H1 (cell line): ENCODE results near the gene RASD2. TPM values are rescaled to one million over a fixed set of nuclear protein-coding genes. Genes with fewer than 3 reads are reported as not detected.

Source experiments
- CTCF ChIA-PET: fragments of 300-600 bp; sonication (Branson Sonifier 250); formaldehyde crosslinking; loops from one replicate; lab custom pipeline; 2021; ENCODE audit not compliant: partially characterized antibody; lab: Charles Lee
- POLR2A ChIA-PET: fragments of 300-600 bp; sonication (Branson Sonifier 250); formaldehyde crosslinking; loops from one replicate; lab custom pipeline; 2021; ENCODE audit warnings: inconsistent platforms; ENCODE audit not compliant: partially characterized antibody; lab: Charles Lee
- DNase-seq, 2 experiments: peaks; one replicate each; pipeline versions ENCODE4 v3.0.0 to v3.0.0-alpha.2; 2010 to 2022; ENCODE audit warnings: low spot score in 2 of 2, low read depth in 1 of 2, mixed read lengths in 1 of 2
- FAIRE-seq: peaks from 2 replicates; lab custom pipeline; 2011; peaks lifted over from hg19 to GRCh38; lab: Jason Lieb, UNC
- H2AFZ ChIP-seq: 2 replicates; pipeline ENCODE4 v1.8.1; 2012; ENCODE audit warnings: low read length, inconsistent platforms
- H2AK5ac ChIP-seq: 2 replicates; pipeline ENCODE4 v1.6.1; 2013; ENCODE audit warnings: low read depth, low read length
- H2BK120ac ChIP-seq: replicated peaks from 2 replicates; pipeline ENCODE3; 2013; ENCODE audit warnings: low read depth, low read length, inconsistent platforms
- H2BK12ac ChIP-seq: 2 replicates; pipeline ENCODE4 v1.6.1; 2013; ENCODE audit warnings: low read depth, low read length
- H2BK15ac ChIP-seq: 2 replicates; pipeline ENCODE4 v1.6.1; 2013; ENCODE audit warnings: low read length
- H2BK20ac ChIP-seq: 2 replicates; pipeline ENCODE4 v1.6.1; 2013; ENCODE audit warnings: low read length
- H2BK5ac ChIP-seq: 2 replicates; pipeline ENCODE4 v1.6.1; 2013; ENCODE audit warnings: low read depth, low read length
- H3K14ac ChIP-seq: 2 replicates; pipeline ENCODE4 v1.6.1; 2013; ENCODE audit warnings: inconsistent platforms; ENCODE audit not compliant: insufficient read length
- H3K18ac ChIP-seq: 2 replicates; pipeline ENCODE4 v1.6.1; 2013; ENCODE audit warnings: low read length; ENCODE audit errors: extremely low read depth
- H3K23ac ChIP-seq: 2 replicates; pipeline ENCODE4 v1.6.1; 2013; ENCODE audit warnings: inconsistent platforms; ENCODE audit not compliant: insufficient read length
- H3K23me2 ChIP-seq: 2 replicates; pipeline ENCODE4 v1.6.1; 2013; ENCODE audit warnings: low read depth, low read length
- H3K27ac ChIP-seq: 2 replicates; pipeline ENCODE4 v1.6.1; 2011; ENCODE audit warnings: low read depth, low read length, inconsistent platforms
- H3K27me3 ChIP-seq, 4 experiments: replicated peaks in 1 of 4; 1 replicate in 1 of 4; 2 replicates in 3 of 4; pipeline versions ENCODE4 v1.6.1 to v1.8.1; 2011 to 2013; ENCODE audit warnings: low read length in 3 of 4, mild to moderate bottlenecking in 3 of 4, inconsistent platforms in 2 of 4, mixed read lengths in 2 of 4, moderate library complexity in 1 of 4; ENCODE audit not compliant: control insufficient read depth in 3 of 4, insufficient read depth in 3 of 4; ENCODE audit errors: extremely low read depth in 1 of 4
- H3K36me3 ChIP-seq, 4 experiments: 2 replicates each; pipeline versions ENCODE4 v1.6.1 to v1.8.1; 2011 to 2013; ENCODE audit warnings: mild to moderate bottlenecking in 4 of 4, low read length in 3 of 4, moderate library complexity in 2 of 4, control low read depth in 1 of 4, inconsistent platforms in 1 of 4; ENCODE audit not compliant: insufficient read depth in 4 of 4, control insufficient read depth in 2 of 4
- H3K4ac ChIP-seq: replicated peaks from 2 replicates; pipeline ENCODE3; 2013; ENCODE audit warnings: low read length, low read depth, mixed read lengths, inconsistent platforms; ENCODE audit not compliant: insufficient read length
- H3K4me1 ChIP-seq, 4 experiments: replicated peaks in 1 of 4; 1 replicate in 1 of 4; 2 replicates in 3 of 4; pipeline versions ENCODE4 v1.6.1 to v1.8.1; 2011 to 2013; ENCODE audit warnings: low read length in 3 of 4, inconsistent platforms in 2 of 4, mixed read lengths in 1 of 4; ENCODE audit not compliant: insufficient read depth in 4 of 4, control insufficient read depth in 3 of 4
- H3K4me2 ChIP-seq, 2 experiments: 2 replicates each; pipeline versions ENCODE4 v1.6.1 to v1.8.1; 2011 to 2013; ENCODE audit warnings: low read depth in 2 of 2, low read length in 2 of 2, control low read depth in 1 of 2, inconsistent platforms in 1 of 2, mild to moderate bottlenecking in 1 of 2; ENCODE audit not compliant: insufficient read depth in 1 of 2
- H3K4me3 ChIP-seq, 4 experiments: fragments of 200-600, 300-600 bp in 1 of 4; sonication (generic), shearing (Covaris generic), sonication (Bioruptor Twin) in 1 of 4; 2 replicates each; pipeline versions ENCODE4 v1.5.1 to v1.8.1; 2011 to 2016; ENCODE audit warnings: low read length in 4 of 4, low read depth in 3 of 4, control low read depth in 2 of 4, inconsistent platforms in 2 of 4, mild to moderate bottlenecking in 2 of 4, mixed read lengths in 1 of 4, moderate library complexity in 1 of 4; ENCODE audit not compliant: insufficient read depth in 2 of 4; ENCODE audit errors: extremely low read depth in 1 of 4
- H3K56ac ChIP-seq: replicated peaks from 2 replicates; pipeline ENCODE3; 2013; ENCODE audit warnings: low read depth, mild to moderate bottlenecking, mixed read lengths, low read length, inconsistent platforms; ENCODE audit not compliant: insufficient read length
- H3K79me1 ChIP-seq: 2 replicates; pipeline ENCODE4 v1.6.1; 2013; ENCODE audit warnings: low read depth, low read length, control low read depth
- H3K79me2 ChIP-seq, 2 experiments: 2 replicates each; pipeline versions ENCODE4 v1.6.1 to v1.8.1; 2012 to 2013; ENCODE audit warnings: low read length in 2 of 2, mild to moderate bottlenecking in 2 of 2, inconsistent platforms in 1 of 2; ENCODE audit not compliant: insufficient read depth in 2 of 2, control insufficient read depth in 1 of 2
- H3K9ac ChIP-seq, 4 experiments: replicated peaks in 1 of 4; 1 replicate in 1 of 4; 2 replicates in 3 of 4; pipeline versions ENCODE4 v1.6.1 to v1.8.1; 2011 to 2013; ENCODE audit warnings: low read depth in 3 of 4, low read length in 3 of 4, control low read depth in 2 of 4, mild to moderate bottlenecking in 2 of 4, moderate library complexity in 2 of 4, inconsistent platforms in 1 of 4; ENCODE audit errors: extremely low read depth in 1 of 4
- H3K9me3 ChIP-seq, 2 experiments: 2 replicates each; pipeline versions ENCODE4 v1.6.1 to v1.8.1; 2012 to 2013; ENCODE audit warnings: mild to moderate bottlenecking in 2 of 2, moderate library complexity in 2 of 2, control low read depth in 1 of 2, inconsistent platforms in 1 of 2, low read depth in 1 of 2, low read length in 1 of 2, mixed read lengths in 1 of 2; ENCODE audit not compliant: insufficient read depth in 2 of 2
- H4K20me1 ChIP-seq, 2 experiments: replicated peaks in 1 of 2; 2 replicates each; pipeline versions ENCODE3 to v1.8.1; 2011 to 2013; ENCODE audit warnings: inconsistent platforms in 2 of 2, low read length in 2 of 2, mild to moderate bottlenecking in 1 of 2; ENCODE audit not compliant: insufficient read depth in 2 of 2, control insufficient read depth in 1 of 2
- H4K5ac ChIP-seq: 2 replicates; pipeline ENCODE4 v1.6.1; 2013; ENCODE audit warnings: low read length, low read depth, mixed read lengths, inconsistent platforms; ENCODE audit not compliant: insufficient read length
- H4K8ac ChIP-seq: 2 replicates; pipeline ENCODE4 v1.8.0; 2013; ENCODE audit warnings: mild to moderate bottlenecking, moderate library complexity, low read length, inconsistent platforms; ENCODE audit not compliant: insufficient read depth; ENCODE audit errors: extremely low read depth
- H4K91ac ChIP-seq: replicated peaks from 2 replicates; pipeline ENCODE3; 2013; ENCODE audit warnings: low read length, mixed read lengths, inconsistent platforms; ENCODE audit not compliant: insufficient read length
- ATF3 ChIP-seq: IDR thresholded peaks from 2 replicates; pipeline ENCODE4 v1.6.1; 2011; ENCODE audit warnings: low read depth, mild to moderate bottlenecking, low read length; ENCODE audit not compliant: insufficient read depth
- EP300 ChIP-seq, 2 experiments: IDR thresholded peaks; 1 replicate in 1 of 2; 2 replicates in 1 of 2; pipeline ENCODE4 v1.6.1; 2011 to 2012; ENCODE audit warnings: low read depth in 2 of 2, low read length in 2 of 2, mild to moderate bottlenecking in 2 of 2, borderline replicate concordance in 1 of 2, inconsistent platforms in 1 of 2, moderate library complexity in 1 of 2
- KDM1A ChIP-seq: fragments of 200-600, 300-600 bp; sonication (generic); IDR thresholded peaks from 2 replicates; pipeline ENCODE4 v1.7.1; 2016; ENCODE audit warnings: mild to moderate bottlenecking, low read length, borderline replicate concordance
- RFX5 ChIP-seq: IDR thresholded peaks from 2 replicates; pipeline ENCODE4 v1.6.1; 2011; ENCODE audit warnings: low read depth, low read length, improper control_type of control experiment, borderline replicate concordance
- SP1 ChIP-seq: IDR thresholded peaks from 2 replicates; pipeline ENCODE4 v1.6.1; 2011; ENCODE audit warnings: low read depth, low read length
- WGBS, 2 experiments: shearing (Covaris generic) in 1 of 2; methylation state at CpG; one replicate each; pipeline versions ENCODE4 v1.1.6 to v1.1.7; 2013 to 2015; ENCODE audit warnings: low lambda C conversion rate in 2 of 2, mixed read lengths in 2 of 2, inconsistent platforms in 1 of 2, low coverage in 1 of 2, missing lambda C conversion rate in 1 of 2; ENCODE audit not compliant: insufficient replicate concordance in 2 of 2, insufficient coverage in 1 of 2, insufficient read length in 1 of 2; ENCODE audit errors: extremely low coverage in 1 of 2, missing lambda C conversion rate in 1 of 2; 5-methylcytosine and 5-hydroxymethylcytosine counted together
- polyA plus RNA-seq, 7 experiments: library from polyadenylated mRNA; depleted of rRNA in 3 of 7; stranded (reverse) in 5 of 7; unstranded in 2 of 7; fragments of >200 nt in 5 of 7; fragments of 200-250 nt in 2 of 7; gene quantifications; 1 replicate in 5 of 7; 2 replicates in 1 of 7; 4 replicates in 1 of 7; pipeline versions ENCODE4 v1.2.1 to v1.2.3, GENCODE V29; 2011 to 2013; ENCODE audit warnings: missing spikeins in 2 of 7, mixed read lengths in 2 of 7
- total RNA-seq: library from RNA; stranded (reverse); fragmentation: NEBNext Ultra II Directional; extraction: Animal tissue kit (Norgen Biotek cat#: 25700); gene quantifications from 2 replicates; pipeline ENCODE4 v1.2.1, GENCODE V29; 2021

RASD2 gene
- total and polyA plus RNA-seq, 2 of the 8 experiments (the other 6 are each of a cell fraction or from before 2014, with no cell fraction given), result 1.9 to 5.1 TPM

GRCh38 chr22:35552846-35553245 is 12.2 kb downstream of the RASD2 start:
- DNase-seq (no peak), FAIRE-seq (no peak)

More at GRCh38 chr22:35552846-35553245, 12.2 kb downstream of the RASD2 start:
- peak overlapping the region; percentile 29; the same call in 1 of the 2 replicates for H2BK15ac ChIP-seq
- no peak overlapping the region for H3K56ac ChIP-seq
- no peaks in the 10 kb centered on the region; the same call in 1 of the 2 replicates for H3K23me2 ChIP-seq
- no peak overlapping the region for H2BK120ac ChIP-seq
- no peak overlapping the region for H2BK20ac ChIP-seq
- POLR2A ChIA-PET, result interaction anchor here (0.8 to 1.7 kb wide), 5 partner anchors 9 to 122 kb away, joined by 3 to 4 read pairs (median 3); no protein-coding TSS in a partner anchor
- peak overlapping the region; percentile 24; the same call in 1 of the 2 replicates for H2AFZ ChIP-seq
- H3K9ac ChIP-seq, result no peak overlapping the region
- no peaks in the 10 kb centered on the region for H3K9me3 ChIP-seq
- CTCF ChIA-PET, result interaction anchor here (0.5 to 6.2 kb wide), 9 partner anchors 11 to 430 kb away, joined by 3 to 51 read pairs (median 4); partner anchors contain the start of gene RASD2
- H4K20me1 ChIP-seq, result no peaks in the 10 kb centered on the region
- H3K18ac ChIP-seq, result no peak overlapping the region
- H3K4me3 ChIP-seq, result no peak overlapping the region
- no peak overlapping the region for H3K23ac ChIP-seq
- no peak overlapping the region for H3K14ac ChIP-seq
- no peaks in the 10 kb centered on the region for H3K36me3 ChIP-seq
- H4K5ac ChIP-seq, result no peak overlapping the region
- no peak overlapping the region; the same call in 1 of the 2 replicates for H2AK5ac ChIP-seq
- H3K4me2 ChIP-seq, result peak overlapping the region; percentile 1 to 35; a peak in 1 of 4 replicates
- peaks cover 0 to 23% (median 10%) of the 10 kb centered on the region in 4 experiments; a peak in 6 of 7 replicates for H3K4me1 ChIP-seq
- H4K8ac ChIP-seq, result no peak overlapping the region; the same call in 1 of the 2 replicates
- H3K4ac ChIP-seq, result no peak overlapping the region
- no peaks in the 10 kb centered on the region for H3K79me2 ChIP-seq
- H3K79me1 ChIP-seq, result no peaks in the 10 kb centered on the region
- no peaks in the 10 kb centered on the region for H3K27me3 ChIP-seq
- peak overlapping the region; percentile 73; the same call in 1 of the 2 replicates for H2BK5ac ChIP-seq
- 87% methylated on average over 8 of the region's 11 CpGs; no CpG with 5 or more reads in 1 of the 2 experiments for WGBS, 2 experiments
- no peak overlapping the region for H4K91ac ChIP-seq
- peak overlapping the region; percentile 19; the same call in 1 of the 2 replicates for H2BK12ac ChIP-seq
- peak; percentile 72 for TF ChIP-seq KDM1A
- no peak for TF ChIP-seq SP1
- TF ChIP-seq RFX5, result no peak
- no peak for TF ChIP-seq ATF3
- TF ChIP-seq EP300 (IDR thresholded peaks at IDR 0.05; ENCODE audit: borderline replicate concordance in 1 of 2, low read depth in 2 of 2, low read length in 2 of 2), result no peak
- H3K27ac ChIP-seq, result no peak overlapping the region
